Body of pancreas (tissue), 4 donors: ENCODE data around the gene CPT1A. TPM values are rescaled to one million over a fixed set of nuclear protein-coding genes. Genes with fewer than 3 reads are reported as not detected.

Experiments
- ATAC-seq: fragments of 150-250 bp; one replicate; pipeline ENCODE4 v1.9.1; 2016
- DNase-seq, 4 donors: peaks; one replicate each; pipeline ENCODE4 v3.0.0-alpha.2; 2019
- H3K27ac ChIP-seq, 4 donors: fragments of 200-600 bp; sonication (generic); 1 replicate in 3 of 4; 2 replicates in 1 of 4; pipeline versions ENCODE4 v1.5.1 to v1.6.1; 2016 to 2019; ENCODE audit warnings: mild to moderate bottlenecking in 1 of 4, mixed read lengths in 1 of 4, moderate library complexity in 1 of 4
- H3K27me3 ChIP-seq, 2 donors: fragments of 200-600 bp; sonication (generic); one replicate each; pipeline ENCODE4 v1.6.0; 2016; ENCODE audit warnings: mild to moderate bottlenecking in 1 of 2
- H3K36me3 ChIP-seq, 2 donors: fragments of 200-600 bp; sonication (generic); replicated peaks in 1 of 2; 2 replicates each; pipeline ENCODE4 v1.5.1; 2016; ENCODE audit warnings: low read depth in 2 of 2; ENCODE audit not compliant: insufficient read depth in 1 of 2
- H3K4me1 ChIP-seq: fragments of 200-600 bp; sonication (generic); one replicate; pipeline ENCODE4 v1.6.0; 2016
- H3K4me3 ChIP-seq, 2 donors: fragments of 200-600 bp; sonication (generic); 1 replicate in 1 of 2; 2 replicates in 1 of 2; pipeline ENCODE4 v1.5.1; 2016 to 2019
- H3K9me3 ChIP-seq, 3 donors: fragments of 200-600 bp; sonication (generic); 1 replicate in 2 of 3; 2 replicates in 1 of 3; pipeline ENCODE4 v1.5.1; 2016
- POLR2A ChIP-seq, 3 donors: fragments of 450-650 bp; IDR thresholded peaks; one replicate each; pipeline ENCODE4 v1.6.1; 2016; ENCODE audit warnings: antibody characterized with exemption in 3 of 3, mild to moderate bottlenecking in 2 of 3
- WGBS, 2 donors: methylation state at CpG; one replicate each; pipeline ENCODE4 v1.1.5; 2017; 5-methylcytosine and 5-hydroxymethylcytosine counted together
- intact Hi-C: fragments of 100-400 bp; cut with DNase I; formaldehyde crosslinking; loops from one replicate; pipeline ENCODE4 v1.15.1; 2023
- total RNA-seq, 2 donors: library from RNA; depleted of rRNA; stranded (reverse); fragments of >200 nt; gene quantifications; one replicate each; pipeline ENCODE4 v1.1.0, GENCODE V29; 2016
- TF ChIP-seq, protein P1 (sequence below), 7 experiments: fragments of 450-650 bp in 4 of 7; fragments of 200-600 bp in 3 of 7; sonication (generic) in 3 of 7; IDR thresholded peaks; one replicate each; pipeline ENCODE4 v1.5.1; 2016 to 2019; ENCODE audit warnings: antibody characterized with exemption in 7 of 7

CPT1A gene
- total RNA-seq, 2 donors from 2014 or later = 35.6 to 40.7 TPM

DNA sequence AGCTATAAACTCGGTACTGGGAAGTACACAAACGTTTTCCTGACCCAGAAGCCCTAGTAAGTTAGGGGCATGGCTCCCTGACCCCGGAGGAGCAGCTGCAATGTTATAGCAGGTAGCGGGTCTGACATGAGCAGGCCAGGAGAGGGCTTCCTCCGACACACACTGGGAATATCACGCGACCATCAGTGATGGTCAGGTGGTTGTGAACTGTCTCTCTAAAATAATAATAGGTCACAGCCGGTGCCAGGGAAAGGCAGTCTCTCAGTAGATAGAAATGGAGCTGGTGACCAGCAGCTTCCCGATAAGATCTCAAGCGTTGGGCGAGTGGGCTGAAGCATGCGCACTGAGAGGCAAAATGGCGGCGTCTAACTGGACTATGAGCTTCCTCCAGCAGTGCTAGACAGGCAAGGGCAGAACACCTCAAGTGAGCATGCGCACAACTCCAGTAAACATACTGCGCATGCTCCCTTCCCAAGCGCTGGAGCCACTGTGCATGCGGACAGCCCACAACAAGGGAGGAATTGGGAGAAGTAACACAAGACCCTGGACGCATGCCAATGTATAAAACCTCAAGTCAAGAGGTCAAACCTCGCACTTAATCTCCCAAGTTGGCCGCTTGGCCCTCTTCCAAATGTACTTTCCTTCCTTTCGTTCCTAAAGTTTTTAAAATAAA lies 68.1 kb downstream of the CPT1A start:
- Histone ChIP-seq H3K9me3 (no peaks in the 10 kb centered on the region), H3K4me1 (no peaks in the 10 kb centered on the region), H3K27ac (no peak overlapping the region), H3K27me3 (no peaks in the 10 kb centered on the region), H3K4me3 (no peak overlapping the region), H3K36me3 (peaks cover 17 to 37% of the 10 kb centered on the region in 2 donors)
- TF ChIP-seq, protein P1, sequence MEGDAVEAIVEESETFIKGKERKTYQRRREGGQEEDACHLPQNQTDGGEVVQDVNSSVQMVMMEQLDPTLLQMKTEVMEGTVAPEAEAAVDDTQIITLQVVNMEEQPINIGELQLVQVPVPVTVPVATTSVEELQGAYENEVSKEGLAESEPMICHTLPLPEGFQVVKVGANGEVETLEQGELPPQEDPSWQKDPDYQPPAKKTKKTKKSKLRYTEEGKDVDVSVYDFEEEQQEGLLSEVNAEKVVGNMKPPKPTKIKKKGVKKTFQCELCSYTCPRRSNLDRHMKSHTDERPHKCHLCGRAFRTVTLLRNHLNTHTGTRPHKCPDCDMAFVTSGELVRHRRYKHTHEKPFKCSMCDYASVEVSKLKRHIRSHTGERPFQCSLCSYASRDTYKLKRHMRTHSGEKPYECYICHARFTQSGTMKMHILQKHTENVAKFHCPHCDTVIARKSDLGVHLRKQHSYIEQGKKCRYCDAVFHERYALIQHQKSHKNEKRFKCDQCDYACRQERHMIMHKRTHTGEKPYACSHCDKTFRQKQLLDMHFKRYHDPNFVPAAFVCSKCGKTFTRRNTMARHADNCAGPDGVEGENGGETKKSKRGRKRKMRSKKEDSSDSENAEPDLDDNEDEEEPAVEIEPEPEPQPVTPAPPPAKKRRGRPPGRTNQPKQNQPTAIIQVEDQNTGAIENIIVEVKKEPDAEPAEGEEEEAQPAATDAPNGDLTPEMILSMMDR (IDR thresholded peaks at IDR 0.05) = no peak
- TF ChIP-seq POLR2A (IDR thresholded peaks at IDR 0.05) = no peak
- DNase-seq (no peak), ATAC-seq (no peak)
- 87 to 91% methylated on average over 22 of the region's 22 CpGs for WGBS, 2 donors
- intact Hi-C loops = no loop called here

DNA sequence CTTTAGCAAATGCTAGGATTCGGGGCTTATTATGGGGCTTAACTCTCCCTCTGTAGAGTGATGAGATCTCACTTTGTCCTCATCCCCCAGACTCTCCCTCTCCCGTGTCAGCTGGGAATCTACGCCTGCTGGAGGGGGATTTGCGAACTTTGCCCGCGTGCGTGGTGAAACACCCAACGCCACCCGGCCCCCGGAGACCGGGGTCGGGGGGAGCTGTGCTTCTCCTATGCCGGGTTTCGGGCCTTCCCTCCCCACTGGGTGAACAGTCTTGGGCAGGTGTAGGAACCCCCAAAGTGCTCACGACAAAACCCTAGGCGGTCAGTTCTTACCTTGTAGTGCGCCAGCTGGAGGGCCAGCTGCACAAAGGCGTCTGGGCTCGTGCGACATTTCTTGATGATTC lies 68.8 kb downstream of the CPT1A start:
- no peaks in the 10 kb centered on the region for H3K9me3 ChIP-seq
- DNase-seq (no peak), ATAC-seq (no peak)
- H3K27ac ChIP-seq = no peak overlapping the region
- no peak for TF ChIP-seq POLR2A (IDR thresholded peaks at IDR 0.05)
- TF ChIP-seq, protein P1 (IDR thresholded peaks at IDR 0.05) = no peak
- no peak overlapping the region for H3K4me3 ChIP-seq
- no peaks in the 10 kb centered on the region for H3K27me3 ChIP-seq
- no peaks in the 10 kb centered on the region for H3K4me1 ChIP-seq
- WGBS, 2 donors = 94 to 97% methylated on average over 18 to 20 of the region's 20 CpGs
- intact Hi-C loops = no loop called here
- H3K36me3 ChIP-seq = peaks cover 17 to 35% of the 10 kb centered on the region in 2 donors

DNA sequence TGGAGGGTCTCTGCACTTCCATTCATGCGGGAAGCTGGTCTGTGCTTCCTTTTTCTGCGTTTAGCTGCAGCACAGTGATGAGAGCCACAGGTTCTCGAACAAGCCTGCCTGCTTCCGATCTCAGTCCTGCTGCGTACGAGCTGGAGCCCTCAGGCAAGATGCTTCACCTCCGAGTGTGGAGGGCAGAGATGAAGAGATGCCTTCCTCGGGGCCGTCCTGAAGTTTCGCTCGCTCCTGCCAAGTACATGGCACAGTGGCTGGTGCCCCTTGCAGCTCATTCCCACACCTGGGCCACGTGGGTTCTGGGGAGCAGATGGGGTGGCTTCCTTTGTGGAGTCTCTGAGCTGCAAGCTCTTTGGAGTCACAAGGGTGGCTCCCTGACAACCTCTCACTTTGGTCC lies 70.9 kb downstream of the CPT1A start:
- Histone ChIP-seq H3K4me1 (no peaks in the 10 kb centered on the region), H3K27me3 (no peaks in the 10 kb centered on the region), H3K4me3 (no peak overlapping the region), H3K9me3 (no peaks in the 10 kb centered on the region), H3K36me3 (peaks cover 17 to 34% of the 10 kb centered on the region in 2 donors), H3K27ac (no peak overlapping the region)
- WGBS, 2 donors = 88 to 93% methylated on average over 11 to 12 of the region's 12 CpGs
- no peak for ATAC-seq
- intact Hi-C loops = no loop called here
- DNase-seq = no peak
- no peak for TF ChIP-seq POLR2A (IDR thresholded peaks at IDR 0.05)
- TF ChIP-seq, protein P1 (IDR thresholded peaks at IDR 0.05) = no peak

DNA sequence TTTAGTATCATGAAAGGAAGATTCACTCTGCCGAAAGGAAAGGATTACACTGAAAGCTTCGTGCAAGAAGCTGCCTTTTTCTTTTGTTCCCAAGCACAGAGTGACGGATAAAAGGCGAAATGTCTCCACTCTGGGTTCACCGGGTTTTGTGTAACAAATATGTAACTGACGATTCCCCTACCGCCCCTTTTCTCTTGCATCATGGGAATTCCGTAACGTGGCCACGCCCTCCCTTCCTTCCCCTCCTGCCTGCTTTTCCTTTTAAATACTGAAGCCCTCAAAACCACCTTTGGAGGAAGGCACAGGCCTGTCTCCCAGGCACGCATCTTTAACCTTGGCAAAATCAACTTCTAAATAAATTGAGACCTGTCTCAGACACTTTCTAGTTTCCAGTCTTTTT lies 74.0 kb downstream of the CPT1A start:
- 86 to 91% methylated on average over 11 of the region's 11 CpGs for WGBS, 2 donors
- intact Hi-C loops = no loop called here
- H3K4me3 ChIP-seq = no peak overlapping the region
- H3K9me3 ChIP-seq = no peaks in the 10 kb centered on the region
- no peaks in the 10 kb centered on the region for H3K27me3 ChIP-seq
- TF ChIP-seq, protein P1 (IDR thresholded peaks at IDR 0.05) = no peak
- TF ChIP-seq POLR2A (IDR thresholded peaks at IDR 0.05) = no peak
- DNase-seq (no peak), ATAC-seq (no peak)
- no peaks in the 10 kb centered on the region for H3K4me1 ChIP-seq
- H3K36me3 ChIP-seq = peaks cover 10 to 17% of the 10 kb centered on the region in 2 donors
- no peak overlapping the region for H3K27ac ChIP-seq

DNA sequence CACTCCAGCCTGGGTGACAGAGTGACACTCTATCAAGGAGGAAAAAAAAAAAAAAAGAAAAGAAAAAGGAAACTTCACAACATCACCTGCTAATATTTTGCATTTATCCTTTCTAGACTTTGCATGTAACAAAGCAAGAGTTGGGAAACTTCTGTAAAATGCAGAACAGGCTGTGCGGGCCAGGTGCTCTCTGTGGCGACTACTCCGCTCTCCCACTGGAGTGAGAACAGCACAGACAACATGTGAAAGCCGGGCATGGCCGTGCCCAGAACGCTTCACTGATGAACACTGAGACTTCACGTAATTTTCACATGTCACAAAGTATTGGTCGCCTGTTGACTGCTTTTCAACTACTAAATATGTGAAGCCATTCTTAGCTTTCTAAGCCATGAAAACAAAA lies 74.9 kb downstream of the CPT1A start:
- intact Hi-C loops = no loop called here
- Histone ChIP-seq H3K36me3 (peaks cover 10 to 20% of the 10 kb centered on the region in 2 donors), H3K27me3 (no peaks in the 10 kb centered on the region), H3K4me1 (no peaks in the 10 kb centered on the region), H3K27ac (no peak overlapping the region), H3K9me3 (no peaks in the 10 kb centered on the region), H3K4me3 (no peak overlapping the region)
- DNase-seq (no peak), ATAC-seq (no peak)
- no peak for TF ChIP-seq POLR2A (IDR thresholded peaks at IDR 0.05)
- TF ChIP-seq, protein P1 (IDR thresholded peaks at IDR 0.05) = no peak
- WGBS, 2 donors = 91 to 95% methylated on average over 8 of the region's 8 CpGs
